Neuronal stem cell (in vitro differentiated cells): Measurements from ENCODE around the gene GRIK4.

ENCODE experiments used
- DNase-seq: peaks from one replicate; pipeline ENCODE4 v3.0.0-alpha.2; 2013; ENCODE audit warnings: low spot score
- H2AFZ ChIP-seq: one replicate; pipeline ENCODE4 v1.6.1; 2013; ENCODE audit warnings: mild to moderate bottlenecking, low read length, inconsistent platforms
- H2AK5ac ChIP-seq: 2 replicates; pipeline ENCODE4 v1.6.1; 2013; ENCODE audit warnings: low read depth, mild to moderate bottlenecking, inconsistent platforms, low read length, moderate library complexity, mixed read lengths
- H2BK120ac ChIP-seq: 2 replicates; pipeline ENCODE4 v1.6.1; 2013; ENCODE audit warnings: low read depth, mild to moderate bottlenecking, inconsistent platforms, low read length, moderate library complexity, mixed read lengths
- H2BK12ac ChIP-seq: one replicate; pipeline ENCODE4 v1.6.1; 2013; ENCODE audit warnings: low read length, inconsistent platforms
- H2BK15ac ChIP-seq: 2 replicates; pipeline ENCODE4 v1.6.1; 2013; ENCODE audit warnings: mild to moderate bottlenecking, low read length, inconsistent platforms, mixed read lengths
- H2BK5ac ChIP-seq: one replicate; pipeline ENCODE4 v1.6.1; 2013; ENCODE audit warnings: inconsistent platforms, mild to moderate bottlenecking, low read length, moderate library complexity
- H3K14ac ChIP-seq: one replicate; pipeline ENCODE4 v1.6.1; 2013; ENCODE audit warnings: low read length, inconsistent platforms
- H3K18ac ChIP-seq: 2 replicates; pipeline ENCODE4 v1.6.1; 2013; ENCODE audit warnings: low read length, inconsistent platforms
- H3K23ac ChIP-seq: 2 replicates; pipeline ENCODE4 v1.6.1; 2013; ENCODE audit warnings: low read depth, mild to moderate bottlenecking, mixed read lengths, low read length, inconsistent platforms; ENCODE audit not compliant: poor library complexity
- H3K27ac ChIP-seq: replicated peaks from 3 replicates; pipeline ENCODE4 v1.5.1; 2013; ENCODE audit warnings: low read length, inconsistent platforms
- H3K27me3 ChIP-seq, 3 experiments: 2 replicates each; pipeline ENCODE4 v1.6.1; 2013; ENCODE audit warnings: low read length in 3 of 3, mild to moderate bottlenecking in 2 of 3, inconsistent platforms in 1 of 3, low read depth in 1 of 3, mixed read lengths in 1 of 3, moderate library complexity in 1 of 3; ENCODE audit not compliant: control insufficient read depth in 3 of 3, insufficient read depth in 3 of 3
- H3K36me3 ChIP-seq, 2 donors: replicated peaks in 1 of 2; 2 replicates each; pipeline ENCODE4 v1.6.1; 2013; ENCODE audit warnings: low read length in 2 of 2; ENCODE audit not compliant: control insufficient read depth in 2 of 2, insufficient read depth in 2 of 2
- H3K4ac ChIP-seq: 2 replicates; pipeline ENCODE4 v1.6.1; 2013; ENCODE audit warnings: inconsistent platforms, mild to moderate bottlenecking, low read length, moderate library complexity
- H3K4me1 ChIP-seq, 2 donors: 1 replicate in 1 of 2; 2 replicates in 1 of 2; pipeline ENCODE4 v1.6.1; 2013; ENCODE audit warnings: low read length in 2 of 2, low read depth in 1 of 2; ENCODE audit not compliant: control insufficient read depth in 2 of 2, insufficient read depth in 1 of 2
- H3K4me2 ChIP-seq: one replicate; pipeline ENCODE4 v1.6.1; 2013; ENCODE audit warnings: mild to moderate bottlenecking, low read length, inconsistent platforms; ENCODE audit not compliant: insufficient read depth, poor library complexity, severe bottlenecking
- H3K4me3 ChIP-seq, 2 donors: 2 replicates each; pipeline ENCODE4 v1.5.1; 2013; ENCODE audit warnings: low read length in 2 of 2, mild to moderate bottlenecking in 2 of 2, inconsistent platforms in 1 of 2, moderate library complexity in 1 of 2
- H3K79me1 ChIP-seq: one replicate; pipeline ENCODE4 v1.6.1; 2013; ENCODE audit warnings: low read depth, mild to moderate bottlenecking, inconsistent platforms, low read length, moderate library complexity
- H3K9ac ChIP-seq: one replicate; pipeline ENCODE4 v1.6.1; 2013; ENCODE audit warnings: mild to moderate bottlenecking, low read depth, low read length, inconsistent platforms; ENCODE audit not compliant: poor library complexity
- H3K9me3 ChIP-seq, 2 donors: replicated peaks in 1 of 2; 2 replicates each; pipeline versions ENCODE3 to v1.6.1; 2013; ENCODE audit warnings: low read length in 2 of 2, mild to moderate bottlenecking in 2 of 2, inconsistent platforms in 1 of 2, low read depth in 1 of 2, mixed read lengths in 1 of 2, moderate library complexity in 1 of 2; ENCODE audit not compliant: control insufficient read depth in 2 of 2, insufficient read depth in 1 of 2
- H4K8ac ChIP-seq: one replicate; pipeline ENCODE4 v1.6.1; 2013; ENCODE audit warnings: low read depth, mild to moderate bottlenecking, inconsistent platforms, low read length, moderate library complexity
- H4K91ac ChIP-seq: one replicate; pipeline ENCODE4 v1.6.1; 2013; ENCODE audit warnings: low read length, low read depth, mild to moderate bottlenecking, inconsistent platforms; ENCODE audit not compliant: poor library complexity
- WGBS, 2 donors: extraction: QIAGEN DNeasy Blood & Tissue Kit; methylation state at CpG; one replicate each; pipeline ENCODE4 v1.1.7; 2013; ENCODE audit warnings: missing lambda C conversion rate in 2 of 2, mixed read lengths in 1 of 2; ENCODE audit not compliant: insufficient read length in 2 of 2, insufficient replicate concordance in 1 of 2; ENCODE audit errors: extremely low coverage in 2 of 2; 5-methylcytosine and 5-hydroxymethylcytosine counted together

Gene GRIK4

DNA sequence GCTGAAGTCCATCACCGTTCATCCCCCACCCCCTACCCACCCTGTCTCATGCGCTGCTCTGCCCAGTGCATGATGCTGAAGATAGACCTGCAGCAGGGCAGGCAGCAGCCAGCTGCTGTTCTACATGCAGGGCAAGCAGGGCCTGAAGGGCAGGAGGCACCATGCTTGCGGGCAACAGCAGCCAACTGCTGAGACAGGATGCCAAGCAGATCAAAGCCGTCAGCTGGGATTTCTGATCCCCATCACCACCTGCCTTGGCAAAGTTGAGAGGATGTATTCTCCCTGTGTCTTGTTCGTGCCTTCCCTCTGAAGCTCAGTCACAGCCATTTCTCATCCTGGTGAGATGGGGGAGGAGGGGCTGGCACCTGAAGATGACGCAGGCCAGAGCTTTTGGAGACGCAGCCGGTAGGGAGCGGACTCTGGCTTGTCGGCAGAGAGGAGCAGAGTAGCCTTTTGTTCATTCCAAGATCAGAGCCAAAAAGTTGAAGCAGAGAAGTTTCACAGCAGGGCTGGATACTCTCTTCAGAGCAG lies 227.0 kb downstream of the GRIK4 start:
- Histone ChIP-seq H3K14ac (no peak overlapping the region), H2BK12ac (no peak overlapping the region), H2BK15ac (no peak overlapping the region), H2AFZ (no peak overlapping the region), H3K4me3 (no peak overlapping the region), H2AK5ac (no peak overlapping the region), H3K18ac (peak overlapping the region; percentile 15), H3K27me3 (no peaks in the 10 kb centered on the region), H3K4me1 (no peaks in the 10 kb centered on the region), H3K23ac (peak overlapping the region; percentile 37), H3K4ac (no peak overlapping the region), H2BK120ac (no peak overlapping the region), H2BK5ac (no peak overlapping the region), H3K4me2 (no peak overlapping the region), H3K9me3 (no peaks in the 10 kb centered on the region), H3K9ac (no peak overlapping the region), H4K8ac (no peak overlapping the region), H3K27ac (no peak overlapping the region), H3K79me1 (no peaks in the 10 kb centered on the region), H4K91ac (no peak overlapping the region), H3K36me3 (peaks cover 0 to 2% of the 10 kb centered on the region in 2 donors)
- no peak for DNase-seq
- WGBS, 2 donors = no CpG with 5 or more reads among the region's 10 CpGs

DNA sequence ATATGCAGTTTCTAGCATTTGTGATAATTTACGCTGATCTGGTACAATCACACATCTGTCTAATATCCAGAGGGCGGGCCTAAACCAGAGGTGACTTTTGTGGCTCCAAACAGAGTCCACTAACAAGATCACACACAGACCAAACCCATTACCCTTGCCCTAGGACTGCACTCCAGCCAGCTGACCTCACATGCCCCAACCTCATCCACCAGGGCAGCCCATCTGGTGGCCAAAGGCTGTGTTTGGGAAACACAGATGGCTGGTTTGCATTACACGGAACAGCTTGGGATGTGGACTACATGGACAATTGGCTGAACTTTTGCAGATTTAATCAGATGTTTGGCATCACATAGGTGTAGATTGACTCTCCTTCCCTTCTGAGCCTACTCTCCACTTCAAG lies 228.2 kb downstream of the GRIK4 start:
- DNase-seq = no peak
- no peak overlapping the region for H2BK15ac ChIP-seq

DNA sequence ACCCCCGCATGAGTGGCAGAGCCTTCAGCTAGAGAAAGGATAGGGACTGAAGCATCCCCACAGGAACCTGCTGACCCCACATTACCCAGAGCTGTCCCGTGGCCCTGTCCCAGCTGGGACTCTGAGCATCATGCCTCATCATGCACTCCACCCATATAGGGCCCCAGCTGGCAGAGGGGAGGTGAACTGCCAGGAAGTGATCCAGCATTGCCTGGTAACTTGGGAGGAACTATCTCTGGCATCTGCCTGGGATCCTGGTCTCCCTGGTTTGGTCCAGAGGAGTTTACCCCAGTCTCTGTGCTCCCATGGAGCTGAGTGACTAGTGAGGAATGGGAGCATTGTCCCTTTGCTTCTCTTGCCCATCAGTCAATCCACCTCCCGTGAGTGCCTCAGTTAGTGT lies 228.8 kb downstream of the GRIK4 start:
- no peak overlapping the region for H3K9ac ChIP-seq

More for the DNA sequence above, 228.2 kb downstream of the GRIK4 start:
- H3K4ac ChIP-seq = no peak overlapping the region
- peaks cover 0 to 2% of the 10 kb centered on the region in 2 donors for H3K36me3 ChIP-seq
- no CpG with 5 or more reads among the region's 3 CpGs for WGBS, 2 donors
- no peak overlapping the region for H3K23ac ChIP-seq
- no peak overlapping the region for H3K14ac ChIP-seq
- no peak overlapping the region for H2AFZ ChIP-seq
- no peak overlapping the region for H3K9ac ChIP-seq
- no peak overlapping the region for H2BK120ac ChIP-seq
- no peak overlapping the region for H2AK5ac ChIP-seq
- no peak overlapping the region for H3K4me2 ChIP-seq
- H3K27ac ChIP-seq = no peak overlapping the region
- no peaks in the 10 kb centered on the region for H3K79me1 ChIP-seq
- H4K91ac ChIP-seq = no peak overlapping the region
- H3K27me3 ChIP-seq = no peaks in the 10 kb centered on the region
- no peak overlapping the region for H4K8ac ChIP-seq
- H2BK5ac ChIP-seq = no peak overlapping the region
- no peak overlapping the region for H3K18ac ChIP-seq
- H2BK12ac ChIP-seq = no peak overlapping the region
- H3K4me1 ChIP-seq = no peaks in the 10 kb centered on the region
- no peak overlapping the region for H3K4me3 ChIP-seq
- no peaks in the 10 kb centered on the region for H3K9me3 ChIP-seq

DNA sequence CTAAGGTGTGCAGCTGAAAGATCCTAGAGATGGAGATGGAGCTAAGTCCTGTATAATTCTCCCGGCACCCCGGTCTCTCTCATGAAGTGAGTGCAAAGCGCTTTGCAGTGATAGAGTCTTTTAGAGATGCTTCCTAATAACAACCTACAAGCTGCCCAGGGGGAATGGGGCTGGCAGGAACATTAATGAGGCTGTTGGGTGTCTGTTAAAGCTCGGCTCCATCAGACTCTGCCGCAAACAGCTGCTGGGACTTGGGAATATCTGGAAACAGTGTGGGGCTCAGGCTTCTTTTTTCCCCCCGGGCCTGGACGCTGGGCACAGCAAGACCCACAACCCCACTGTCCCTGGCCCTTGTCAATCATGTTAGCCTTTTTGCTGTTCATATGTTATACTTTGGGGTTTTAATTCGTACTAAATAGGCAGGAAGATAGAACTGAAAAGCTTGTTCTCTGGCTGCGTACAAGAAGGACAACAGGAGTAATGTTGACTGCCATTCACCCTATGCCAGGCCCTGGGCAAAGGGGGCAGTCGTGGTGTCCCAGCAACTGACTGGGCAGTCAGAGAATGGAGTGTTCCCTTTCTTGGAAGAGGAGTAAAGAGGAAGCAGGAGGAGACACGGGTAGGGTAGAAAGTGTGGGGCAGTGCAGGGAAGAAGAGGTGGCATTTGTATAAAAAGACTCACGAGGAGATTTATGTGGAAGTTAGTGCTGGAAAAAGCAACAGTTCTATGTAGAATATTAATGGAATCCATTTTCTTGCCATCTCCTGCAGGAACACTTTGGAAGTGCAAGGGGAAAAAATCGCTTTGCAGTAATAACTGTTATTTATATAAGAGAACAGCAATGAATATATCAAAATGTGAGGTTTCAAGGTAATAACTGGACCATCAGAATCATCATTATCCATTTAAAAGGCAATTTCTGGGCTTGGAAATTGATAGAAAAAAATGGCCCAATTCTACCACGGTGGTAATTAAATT lies 232.8 kb downstream of the GRIK4 start:
- H4K8ac ChIP-seq = no peak overlapping the region
- no peak overlapping the region for H3K9ac ChIP-seq
- no peak overlapping the region for H3K23ac ChIP-seq
- H2BK5ac ChIP-seq = no peak overlapping the region
- no peak overlapping the region for H3K4me2 ChIP-seq
- no peaks in the 10 kb centered on the region for H3K27me3 ChIP-seq
- no peaks in the 10 kb centered on the region for H3K9me3 ChIP-seq
- H3K36me3 ChIP-seq = no peaks in the 10 kb centered on the region
- no peak overlapping the region for H2AK5ac ChIP-seq
- no peak overlapping the region for H3K14ac ChIP-seq
- H3K4me3 ChIP-seq = no peak overlapping the region
- H2BK12ac ChIP-seq = no peak overlapping the region
- H3K27ac ChIP-seq = no peak overlapping the region
- H2BK15ac ChIP-seq = no peak overlapping the region
- no peak overlapping the region for H4K91ac ChIP-seq
- WGBS, 2 donors = no CpG with 5 or more reads among the region's 14 CpGs
- no peak for DNase-seq
- H2AFZ ChIP-seq = no peak overlapping the region
- no peak overlapping the region for H3K18ac ChIP-seq
- H2BK120ac ChIP-seq = no peak overlapping the region
- H3K79me1 ChIP-seq = no peaks in the 10 kb centered on the region
- H3K4me1 ChIP-seq = peaks cover 0 to 7% of the 10 kb centered on the region in 2 donors
- H3K4ac ChIP-seq = no peak overlapping the region

More for the DNA sequence above, 228.8 kb downstream of the GRIK4 start:
- H3K9me3 ChIP-seq = no peaks in the 10 kb centered on the region
- no peak overlapping the region for H3K18ac ChIP-seq
- H2AK5ac ChIP-seq = no peak overlapping the region
- H3K27ac ChIP-seq = no peak overlapping the region
- H2BK15ac ChIP-seq = no peak overlapping the region
- WGBS, 2 donors = no CpG with 5 or more reads among the region's 3 CpGs
- H3K4me1 ChIP-seq = no peaks in the 10 kb centered on the region
- no peak overlapping the region for H3K23ac ChIP-seq
- no peak overlapping the region for H3K4ac ChIP-seq
- H2BK12ac ChIP-seq = no peak overlapping the region
- no peak overlapping the region for H4K8ac ChIP-seq
- no peak overlapping the region for H3K4me2 ChIP-seq
- H3K4me3 ChIP-seq = no peak overlapping the region
- H3K79me1 ChIP-seq = no peaks in the 10 kb centered on the region
- DNase-seq = no peak
- peaks cover 0 to 2% of the 10 kb centered on the region in 2 donors for H3K36me3 ChIP-seq
- no peak overlapping the region for H2BK120ac ChIP-seq
- H4K91ac ChIP-seq = no peak overlapping the region
- H3K27me3 ChIP-seq = no peaks in the 10 kb centered on the region
- no peak overlapping the region for H2AFZ ChIP-seq
- no peak overlapping the region for H2BK5ac ChIP-seq
- peak overlapping the region; percentile 42 for H3K14ac ChIP-seq
